ES-I3 (cell line): ENCODE measurements around the gene CA7.

Experiments used
- H3K36me3 ChIP-seq: 2 replicates; pipeline ENCODE4 v1.6.1; 2013; ENCODE audit warnings: mild to moderate bottlenecking, low read length, control low read depth, moderate library complexity; ENCODE audit not compliant: insufficient read depth
- H3K4me1 ChIP-seq: 2 replicates; pipeline ENCODE4 v1.6.1; 2013; ENCODE audit warnings: mild to moderate bottlenecking, control low read depth, low read length; ENCODE audit not compliant: insufficient read depth
- H3K9ac ChIP-seq: 2 replicates; pipeline ENCODE4 v1.6.1; 2013; ENCODE audit warnings: low read depth, mild to moderate bottlenecking, low read length, moderate library complexity
- H3K9me3 ChIP-seq: 2 replicates; pipeline ENCODE4 v1.6.1; 2013; ENCODE audit warnings: mild to moderate bottlenecking, low read length, moderate library complexity; ENCODE audit not compliant: control insufficient read depth, insufficient read depth

The CA7 gene

GRCh38 chr16:66872943-66873684 lies 28.9 kb downstream of the CA7 start:
- H3K36me3 ChIP-seq = no peaks in the 10 kb centered on the region
- H3K9me3 ChIP-seq = no peaks in the 10 kb centered on the region
- H3K9ac ChIP-seq = peak overlapping the region; percentile 48
- H3K4me1 ChIP-seq = peaks cover 12% of the 10 kb centered on the region; the same call in 1 of the 2 replicates

DNA sequence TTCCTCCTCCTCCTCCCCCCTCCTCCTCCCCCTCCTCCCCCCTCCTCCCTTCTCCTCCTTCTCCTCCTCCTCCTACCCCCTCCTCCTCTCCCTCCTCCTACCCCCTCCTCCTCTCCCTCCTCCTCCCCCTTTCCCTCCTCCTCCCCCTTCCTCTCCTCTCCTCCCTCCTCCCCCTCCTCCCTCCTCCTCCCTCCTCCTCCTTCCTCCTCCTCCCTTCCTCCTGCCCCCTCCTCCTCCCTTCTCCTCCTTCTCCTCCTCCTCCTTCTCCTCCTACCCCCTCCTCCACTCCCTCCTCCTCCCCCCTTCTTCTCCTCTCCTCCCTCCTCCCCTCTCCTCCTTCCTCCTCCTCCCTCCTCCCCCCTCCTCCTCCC lies 29.5 kb downstream of the CA7 start:
- Histone ChIP-seq H3K9me3 (no peaks in the 10 kb centered on the region), H3K36me3 (no peaks in the 10 kb centered on the region), H3K4me1 (peaks cover 12% of the 10 kb centered on the region; the same call in 1 of the 2 replicates), H3K9ac (no peak overlapping the region)

DNA sequence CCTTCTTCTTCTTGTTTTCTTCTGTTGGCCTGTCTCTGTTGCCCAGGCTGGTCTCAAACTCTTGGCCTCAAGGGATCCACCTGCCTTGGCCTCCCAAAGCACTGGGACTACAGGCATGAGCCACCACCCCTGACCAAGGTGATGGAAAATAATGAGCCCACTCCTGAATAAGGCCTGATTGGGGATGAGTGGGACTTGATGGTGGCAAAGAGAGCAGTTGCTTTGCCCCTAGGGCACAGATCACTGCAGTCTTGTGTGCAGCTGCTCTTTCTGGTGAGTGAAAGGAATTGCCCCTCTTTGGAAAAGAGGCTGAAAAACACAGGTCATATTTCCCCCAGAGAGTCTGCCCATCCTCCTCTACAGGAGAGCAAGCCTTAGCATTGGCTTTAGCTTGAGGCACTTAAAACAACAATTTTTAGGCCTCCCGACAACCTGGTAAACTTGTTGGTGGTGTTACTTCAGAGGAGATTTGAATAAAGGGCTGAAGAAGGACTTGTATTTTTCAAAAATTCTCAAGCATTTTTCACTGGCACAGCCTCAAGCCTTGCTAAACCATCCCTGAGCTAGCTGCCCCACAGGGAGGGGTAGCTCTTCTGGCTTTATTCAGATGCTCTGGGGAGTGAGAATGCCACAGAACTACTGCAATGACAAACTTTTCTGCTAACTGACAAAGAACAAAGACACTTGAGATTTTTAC lies 30.0 kb downstream of the CA7 start:
- Histone ChIP-seq H3K9ac (no peak overlapping the region), H3K36me3 (no peaks in the 10 kb centered on the region), H3K4me1 (peaks cover 12% of the 10 kb centered on the region; the same call in 1 of the 2 replicates), H3K9me3 (no peaks in the 10 kb centered on the region)

GRCh38 chr16:66878067-66878466 lies 33.9 kb downstream of the CA7 start:
- Histone ChIP-seq H3K4me1 (peaks cover 12% of the 10 kb centered on the region; the same call in 1 of the 2 replicates), H3K9ac (no peak overlapping the region), H3K36me3 (no peaks in the 10 kb centered on the region), H3K9me3 (no peaks in the 10 kb centered on the region)

DNA sequence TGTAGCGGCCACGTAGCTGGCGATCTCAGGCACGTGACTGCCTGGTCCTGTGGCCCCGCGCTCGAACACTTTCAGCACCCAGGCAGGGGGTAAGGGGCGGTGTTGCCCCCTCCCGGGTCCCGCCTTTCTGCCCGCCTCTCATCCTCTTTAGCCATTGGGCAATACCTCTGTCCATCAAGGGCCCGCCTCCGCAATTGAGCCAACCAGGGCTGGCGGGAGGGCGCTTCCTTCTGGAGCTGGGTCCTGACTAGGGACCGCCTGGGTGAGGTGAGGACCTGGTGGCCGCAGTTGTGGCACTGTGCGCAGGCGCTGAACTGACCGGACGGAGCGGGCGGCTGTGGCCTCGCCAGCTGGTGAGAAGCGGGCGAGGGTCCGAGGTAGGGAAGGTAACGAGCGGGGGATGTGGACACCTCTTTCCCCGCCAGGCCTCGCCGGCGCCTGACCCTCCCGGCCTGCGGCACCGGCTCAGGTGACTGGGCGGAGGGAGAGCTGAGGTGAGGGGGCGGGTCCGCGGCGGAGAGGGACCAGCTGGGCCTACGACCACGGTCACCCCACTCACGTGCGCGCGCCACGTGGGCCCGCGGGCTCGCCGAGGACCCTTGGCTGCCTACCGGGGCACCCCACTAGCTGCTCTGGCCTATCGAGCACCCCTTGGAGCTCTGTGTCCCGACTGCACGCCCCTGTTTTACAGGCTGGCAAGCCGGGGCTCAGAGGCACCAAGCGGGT lies 36.2 kb downstream of the CA7 start, which contains the start of gene PDP2:
TSS of gene PDP2 (plus strand) at position 228 of the 726 bp plus-strand sequence. CDS start 3,770 bp downstream, outside the sequence.
- peak within 1 kb of the TSS; percentile 82 for H3K9ac ChIP-seq

DNA sequence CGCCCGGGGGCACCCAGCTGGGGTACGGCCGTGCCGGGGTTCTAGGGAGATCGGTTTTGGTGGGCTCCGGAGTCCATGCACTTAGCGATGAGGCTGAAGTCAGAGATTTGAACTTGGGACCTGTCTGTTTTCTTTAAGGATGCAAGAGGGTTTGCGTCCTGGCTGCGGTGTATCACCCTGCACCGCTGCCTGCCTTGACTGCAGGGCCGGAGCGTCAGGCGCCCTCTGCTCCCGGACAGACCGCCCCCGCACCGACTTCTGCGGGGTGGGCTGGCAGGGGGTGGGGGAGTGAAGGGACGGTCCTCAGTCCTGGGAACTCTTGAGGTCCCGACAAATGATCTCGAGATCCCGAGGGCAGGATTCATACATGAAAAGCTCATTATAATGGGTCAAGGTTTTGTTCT lies 36.8 kb downstream of the CA7 start:
- Histone ChIP-seq H3K4me1 (no peaks in the 10 kb centered on the region), H3K9me3 (no peaks in the 10 kb centered on the region), H3K9ac (peak overlapping the region; percentile 82), H3K36me3 (peaks cover 7% of the 10 kb centered on the region)

More for the DNA sequence above, 36.2 kb downstream of the CA7 start, which contains the start of gene PDP2:
- H3K4me1 ChIP-seq = no peaks in the 10 kb centered on the region
- peaks cover 7% of the 10 kb centered on the region for H3K36me3 ChIP-seq
- no peaks in the 10 kb centered on the region for H3K9me3 ChIP-seq

DNA sequence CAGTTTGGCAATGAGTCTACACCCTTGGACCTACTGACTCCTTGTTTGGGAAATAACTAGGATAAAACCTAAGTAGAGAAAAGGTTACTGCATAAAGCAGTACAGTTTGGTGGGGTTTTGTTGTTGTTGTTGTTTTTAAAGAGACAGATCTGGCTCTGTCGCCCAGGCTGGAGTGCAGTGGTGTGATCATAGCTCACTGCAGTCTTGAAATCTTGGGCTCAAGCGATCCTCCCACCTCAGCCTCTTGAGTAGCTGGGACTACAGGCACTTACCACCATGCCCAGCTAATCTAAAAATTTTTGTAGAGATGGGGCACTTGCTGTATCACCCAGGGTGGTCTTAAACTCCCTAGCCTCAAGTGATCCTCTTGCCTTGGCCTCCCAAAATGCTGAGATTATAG lies 37.3 kb downstream of the CA7 start:
- H3K9ac ChIP-seq = peak overlapping the region; percentile 82; the same call in 1 of the 2 replicates
- H3K4me1 ChIP-seq = no peaks in the 10 kb centered on the region
- H3K9me3 ChIP-seq = no peaks in the 10 kb centered on the region
- H3K36me3 ChIP-seq = peaks cover 7% of the 10 kb centered on the region

DNA sequence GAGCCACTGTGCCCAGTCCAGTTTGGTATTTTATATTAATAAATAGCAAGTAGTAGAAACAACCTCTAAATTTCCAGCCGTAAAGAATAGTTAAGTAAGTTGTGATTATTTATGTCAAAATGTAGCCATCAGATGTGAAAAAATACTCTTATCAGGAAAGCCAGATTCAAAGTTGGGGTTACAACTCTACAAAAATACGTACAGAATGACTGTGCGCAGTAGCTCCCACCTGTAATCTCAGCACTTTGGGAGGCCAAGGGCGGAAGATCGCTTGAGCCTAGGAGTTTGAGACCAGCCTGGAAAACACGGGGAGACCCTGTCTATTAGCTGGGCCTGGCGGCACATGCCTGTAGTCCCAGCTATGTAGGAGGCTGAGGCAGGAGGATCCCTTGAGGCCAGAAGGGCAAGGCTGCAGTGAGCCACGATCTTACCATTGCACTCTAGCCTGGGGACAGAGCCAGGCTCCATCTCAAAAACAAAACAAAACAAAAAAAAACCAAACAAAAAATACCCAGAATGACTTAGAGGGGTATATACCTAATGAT lies 37.8 kb downstream of the CA7 start:
- Histone ChIP-seq H3K9ac (no peak overlapping the region), H3K36me3 (peaks cover 7% of the 10 kb centered on the region), H3K4me1 (0 out of 2 replicates have a peak, but pooled peaks cover 3% of the 10 kb centered on the region), H3K9me3 (no peaks in the 10 kb centered on the region)

GRCh38 chr16:66882702-66883101 lies 38.5 kb downstream of the CA7 start:
- H3K4me1 ChIP-seq = 0 out of 2 replicates have a peak, but pooled peaks cover 3% of the 10 kb centered on the region

GRCh38 chr16:66885491-66885890 lies 41.3 kb downstream of the CA7 start:
- H3K4me1 ChIP-seq = 0 out of 2 replicates have a peak, but pooled peaks cover 3% of the 10 kb centered on the region
- peaks cover 7% of the 10 kb centered on the region for H3K36me3 ChIP-seq
- H3K9me3 ChIP-seq = no peaks in the 10 kb centered on the region
- no peak overlapping the region for H3K9ac ChIP-seq

More at GRCh38 chr16:66882702-66883101, 38.5 kb downstream of the CA7 start:
- no peaks in the 10 kb centered on the region for H3K9me3 ChIP-seq
- H3K9ac ChIP-seq = no peak overlapping the region
- peaks cover 7% of the 10 kb centered on the region for H3K36me3 ChIP-seq

- Histone ChIP-seq H3K4me1 (0 out of 2 replicates have a peak, but pooled peaks cover 3% of the 10 kb centered on the region), H3K9ac (no peak overlapping the region), H3K9me3 (no peaks in the 10 kb centered on the region), H3K36me3 (peaks cover 7% of the 10 kb centered on the region)
Observed at GRCh38 chr16:66886321-66886720, 42.1 kb downstream of the CA7 start.

DNA sequence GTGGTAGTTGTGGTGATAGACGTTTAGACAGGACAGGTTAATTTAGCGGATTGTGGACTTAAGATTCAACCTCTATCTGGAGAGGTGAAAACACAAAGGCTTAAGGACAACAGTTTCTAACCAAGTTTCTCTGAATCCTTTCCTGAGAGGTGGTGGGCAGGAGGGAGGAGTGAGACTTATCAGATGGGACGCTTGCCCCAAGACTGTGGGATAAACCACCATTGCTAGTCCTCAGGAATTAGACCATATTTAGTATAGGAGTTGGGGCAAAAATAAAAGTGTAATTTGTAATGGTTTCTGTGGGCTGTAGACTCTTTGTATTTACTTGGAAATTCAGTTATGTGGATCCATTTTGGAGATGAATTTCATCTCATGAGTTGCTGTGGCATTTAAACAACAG lies 42.7 kb downstream of the CA7 start:
- Histone ChIP-seq H3K9ac (no peak overlapping the region), H3K9me3 (no peaks in the 10 kb centered on the region), H3K36me3 (peaks cover 7% of the 10 kb centered on the region), H3K4me1 (0 out of 2 replicates have a peak, but pooled peaks cover 3% of the 10 kb centered on the region)

GRCh38 chr16:66888647-66889615 lies 44.7 kb downstream of the CA7 start:
- peaks cover 7% of the 10 kb centered on the region for H3K36me3 ChIP-seq
- H3K9me3 ChIP-seq = no peaks in the 10 kb centered on the region
- 0 out of 2 replicates have a peak, but pooled peaks cover 3% of the 10 kb centered on the region for H3K4me1 ChIP-seq
- no peak overlapping the region for H3K9ac ChIP-seq
